ENCODE data around the gene KRT35. TPM values are rescaled to one million over a fixed set of nuclear protein-coding genes. Genes with fewer than 3 reads are reported as not detected.

The KRT35 gene
- total and polyA plus RNA-seq, 2 donors (not counting 1 experiment from before 2014, with no cell fraction given), result not detected

- Histone ChIP-seq H4K20me1 (ENCODE audit: control insufficient read depth, extremely low read depth, insufficient read depth, low read length) (no peaks in the 10 kb centered on the region), H3K4me1 (ENCODE audit: control insufficient read depth, extremely low read depth, insufficient read depth, low read length) (peaks cover 5% of the 10 kb centered on the region), H3K27me3 (ENCODE audit: control insufficient read depth, insufficient read depth, low read length) (peaks cover 4% of the 10 kb centered on the region), H3K4me2 (ENCODE audit: extremely low read depth, insufficient read depth, low read length) (no peak overlapping the region), H3K36me3 (ENCODE audit: control insufficient read depth, insufficient read depth, low read length) (no peaks in the 10 kb centered on the region), H3K4me3 (replicated peaks in 1 of 4; ENCODE audit: control extremely low read depth in 1 of 4, insufficient read depth in 1 of 4, low read depth in 3 of 4, low read length in 4 of 4) (no peak overlapping the region), H3K27ac (ENCODE audit: insufficient read depth, low read length) (no peak overlapping the region), H3K9ac (ENCODE audit: insufficient read depth, low read length) (no peak overlapping the region), H2AFZ (ENCODE audit: low read length) (no peak overlapping the region), H3K79me2 (ENCODE audit: control insufficient read depth, insufficient read depth, low read length) (no peaks in the 10 kb centered on the region), H3K9me3 (ENCODE audit: control insufficient read depth, insufficient read depth, low read depth, low read length) (no peaks in the 10 kb centered on the region)
- TF ChIP-seq EZH2 (IDR thresholded peaks at IDR 0.05; ENCODE audit: low read length, missing control alignments) (no peak), CTCF (conservative IDR thresholded peaks at IDR 0.05 in 1 of 2, IDR thresholded peaks at IDR 0.05 in 1 of 2; ENCODE audit: low read depth in 1 of 2, low read length in 2 of 2) (no peak)
- no peak for DNase-seq (ENCODE audit: low read depth in 2 of 2)
Observed at GRCh38 chr17:41528959-41529353, 48.0 kb upstream of the KRT35 start.

- Histone ChIP-seq H2AFZ (ENCODE audit: low read length) (no peak overlapping the region), H3K79me2 (ENCODE audit: control insufficient read depth, insufficient read depth, low read length) (no peaks in the 10 kb centered on the region), H3K27ac (ENCODE audit: insufficient read depth, low read length) (no peak overlapping the region), H3K4me2 (ENCODE audit: extremely low read depth, insufficient read depth, low read length) (peak overlapping the region; percentile 61), H4K20me1 (ENCODE audit: control insufficient read depth, extremely low read depth, insufficient read depth, low read length) (no peaks in the 10 kb centered on the region), H3K4me3 (replicated peaks in 1 of 4; ENCODE audit: control extremely low read depth in 1 of 4, insufficient read depth in 1 of 4, low read depth in 3 of 4, low read length in 4 of 4) (peak overlapping the region in 3 of 4 experiments; percentile 8 to 53 (median 42)), H3K9me3 (ENCODE audit: control insufficient read depth, insufficient read depth, low read depth, low read length) (no peaks in the 10 kb centered on the region), H3K4me1 (ENCODE audit: control insufficient read depth, extremely low read depth, insufficient read depth, low read length) (peaks cover 5% of the 10 kb centered on the region), H3K36me3 (ENCODE audit: control insufficient read depth, insufficient read depth, low read length) (no peaks in the 10 kb centered on the region), H3K9ac (ENCODE audit: insufficient read depth, low read length) (no peak overlapping the region), H3K27me3 (ENCODE audit: control insufficient read depth, insufficient read depth, low read length) (peaks cover 4% of the 10 kb centered on the region)
- TF ChIP-seq CTCF (conservative IDR thresholded peaks at IDR 0.05 in 1 of 2, IDR thresholded peaks at IDR 0.05 in 1 of 2; ENCODE audit: low read depth in 1 of 2, low read length in 2 of 2), result no peak
- TF ChIP-seq EZH2 (IDR thresholded peaks at IDR 0.05; ENCODE audit: low read length, missing control alignments), result peak; percentile 41
- DNase-seq (ENCODE audit: low read depth in 2 of 2), result no peak
Observed at GRCh38 chr17:41527063-41528023, 46.4 kb upstream of the KRT35 start.

- Histone ChIP-seq H3K27ac (ENCODE audit: insufficient read depth, low read length) (no peak overlapping the region), H2AFZ (ENCODE audit: low read length) (no peak overlapping the region), H3K36me3 (ENCODE audit: control insufficient read depth, insufficient read depth, low read length) (no peaks in the 10 kb centered on the region), H3K27me3 (ENCODE audit: control insufficient read depth, insufficient read depth, low read length) (peaks cover 4% of the 10 kb centered on the region), H3K4me3 (replicated peaks in 1 of 4; ENCODE audit: control extremely low read depth in 1 of 4, insufficient read depth in 1 of 4, low read depth in 3 of 4, low read length in 4 of 4) (no peak overlapping the region), H3K9ac (ENCODE audit: insufficient read depth, low read length) (no peak overlapping the region), H3K79me2 (ENCODE audit: control insufficient read depth, insufficient read depth, low read length) (no peaks in the 10 kb centered on the region), H3K4me2 (ENCODE audit: extremely low read depth, insufficient read depth, low read length) (no peak overlapping the region), H3K4me1 (ENCODE audit: control insufficient read depth, extremely low read depth, insufficient read depth, low read length) (peaks cover 11% of the 10 kb centered on the region), H3K9me3 (ENCODE audit: control insufficient read depth, insufficient read depth, low read depth, low read length) (no peaks in the 10 kb centered on the region), H4K20me1 (ENCODE audit: control insufficient read depth, extremely low read depth, insufficient read depth, low read length) (no peaks in the 10 kb centered on the region)
- TF ChIP-seq CTCF (conservative IDR thresholded peaks at IDR 0.05 in 1 of 2, IDR thresholded peaks at IDR 0.05 in 1 of 2; ENCODE audit: low read depth in 1 of 2, low read length in 2 of 2) (no peak), EZH2 (IDR thresholded peaks at IDR 0.05; ENCODE audit: low read length, missing control alignments) (no peak)
- DNase-seq (ENCODE audit: low read depth in 2 of 2), result no peak
Observed at GRCh38 chr17:41524261-41524660, 43.3 kb upstream of the KRT35 start.
